Measurements from ENCODE around the gene MFSD6L. TPM values are rescaled to one million over a fixed set of nuclear protein-coding genes. Genes with fewer than 3 reads are reported as not detected.

MFSD6L gene
- polyA plus RNA-seq: 8.6 TPM
- long read RNA-seq, donor 1, transcript MFSD6L-201 (1 exons, 2,188 nt): major isoform, 12 of 12 reads
- long read RNA-seq, donor 1, partial matches to known transcripts: 0 of 12 reads
- long read RNA-seq, donor 1, other reads (novel, unspliced or antisense): 0 of 12 reads
- long read RNA-seq, donor 2, transcript MFSD6L-201 (1 exons, 2,188 nt): major isoform, 14 of 14 reads
- long read RNA-seq, donor 2, partial matches to known transcripts: 0 of 14 reads
- long read RNA-seq, donor 2, other reads (novel, unspliced or antisense): 0 of 14 reads
- long read RNA-seq, donor 3: 0 reads
- long read RNA-seq, donor 4, partial matches to known transcripts: 0 of 3 reads
- long read RNA-seq, donor 4, other reads (novel, unspliced or antisense): 0 of 3 reads
- long read RNA-seq, donor 5, transcript MFSD6L-201 (1 exons, 2,188 nt): major isoform, 24 of 24 reads
- long read RNA-seq, donor 5, partial matches to known transcripts: 0 of 24 reads
- long read RNA-seq, donor 5, other reads (novel, unspliced or antisense): 0 of 24 reads
- long read RNA-seq, donor 6, transcript MFSD6L-201 (1 exons, 2,188 nt): major isoform, 10 of 10 reads
- long read RNA-seq, donor 6, partial matches to known transcripts: 0 of 10 reads
- long read RNA-seq, donor 6, other reads (novel, unspliced or antisense): 0 of 10 reads
- long read RNA-seq, donor 7, transcript MFSD6L-201 (1 exons, 2,188 nt): major isoform, 8 of 8 reads
- long read RNA-seq, donor 7, partial matches to known transcripts: 0 of 8 reads
- long read RNA-seq, donor 7, other reads (novel, unspliced or antisense): 0 of 8 reads
- long read RNA-seq, donor 8, transcript MFSD6L-201 (1 exons, 2,188 nt): major isoform, 21 of 21 reads
- long read RNA-seq, donor 8, partial matches to known transcripts: 0 of 21 reads
- long read RNA-seq, donor 8, other reads (novel, unspliced or antisense): 0 of 21 reads
- long read RNA-seq, donor 9, transcript MFSD6L-201 (1 exons, 2,188 nt): major isoform, 13 of 13 reads
- long read RNA-seq, donor 9, partial matches to known transcripts: 0 of 13 reads
- long read RNA-seq, donor 9, other reads (novel, unspliced or antisense): 0 of 13 reads
- long read RNA-seq, donor 10, transcript MFSD6L-201 (1 exons, 2,188 nt): major isoform, 14 of 14 reads
- long read RNA-seq, donor 10, partial matches to known transcripts: 0 of 14 reads
- long read RNA-seq, donor 10, other reads (novel, unspliced or antisense): 0 of 14 reads
- long read RNA-seq, donor 11, transcript MFSD6L-201 (1 exons, 2,188 nt): major isoform, 10 of 10 reads
- long read RNA-seq, donor 11, partial matches to known transcripts: 0 of 10 reads
- long read RNA-seq, donor 11, other reads (novel, unspliced or antisense): 0 of 10 reads

- H3K4me3 ChIP-seq (ENCODE audit: low read length): peak within 1 kb of the TSS; percentile 58
- no CpG with 5 or more reads among the region's 62 CpGs for WGBS (ENCODE audit: insufficient coverage, low lambda C conversion rate)
- H3K4me1 ChIP-seq (ENCODE audit: control insufficient read depth, insufficient read depth, low read length): peaks cover 9% of the 10 kb centered on the region
- peaks cover 8% of the 10 kb centered on the region for H3K27me3 ChIP-seq (ENCODE audit: control insufficient read depth, insufficient read depth, low read length)
- peak within 1 kb of the TSS; percentile 47 for H3K27ac ChIP-seq (ENCODE audit: low read length)
- DNase-seq: peak; percentile 84 to 92
- H3K36me3 ChIP-seq (ENCODE audit: control insufficient read depth, insufficient read depth, low read length): no peaks in the 10 kb centered on the region
- H3K9me3 ChIP-seq (ENCODE audit: control insufficient read depth, low read depth, low read length): no peaks in the 10 kb centered on the region
These were observed at the start of gene MFSD6L for GRCh38 chr17:8798846-8799569. Gene MFSD6L (minus strand): TSS chr17:8799365. CDS start chr17:8799120, 245 bp downstream.

GRCh38 chr17:8847891-8848290 lies 48.7 kb upstream of the MFSD6L start:
- Histone ChIP-seq H3K27ac (ENCODE audit: low read length) (no peak overlapping the region), H3K36me3 (ENCODE audit: control insufficient read depth, insufficient read depth, low read length) (no peaks in the 10 kb centered on the region), H3K9me3 (ENCODE audit: control insufficient read depth, low read depth, low read length) (no peaks in the 10 kb centered on the region), H3K4me3 (ENCODE audit: low read length) (no peak overlapping the region), H3K4me1 (ENCODE audit: control insufficient read depth, insufficient read depth, low read length) (no peaks in the 10 kb centered on the region), H3K27me3 (ENCODE audit: control insufficient read depth, insufficient read depth, low read length) (no peaks in the 10 kb centered on the region)
- DNase-seq: no peak
- WGBS (ENCODE audit: insufficient coverage, low lambda C conversion rate): no CpG with 5 or more reads among the region's 2 CpGs

DNA sequence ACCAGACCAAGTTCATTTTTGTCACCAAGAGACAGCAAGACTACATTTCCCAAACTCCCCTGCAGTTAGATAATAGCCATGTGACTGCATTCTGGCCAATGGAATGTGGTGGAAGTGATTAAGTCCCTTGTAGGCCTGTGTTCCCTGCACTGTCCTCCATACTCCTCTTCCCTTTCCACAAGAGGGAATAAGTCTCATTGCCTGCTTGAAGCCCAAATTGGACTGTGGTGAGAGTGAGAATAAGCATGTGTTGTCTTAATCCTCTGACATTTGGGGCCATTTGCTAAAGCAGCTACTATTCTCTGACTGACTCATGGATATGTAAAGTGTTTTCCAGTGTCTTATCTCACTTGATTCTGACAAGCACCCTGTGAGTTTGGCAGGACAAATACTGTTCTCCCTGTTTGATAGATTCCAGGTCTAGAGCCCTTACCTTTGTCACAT lies 47.6 kb upstream of the MFSD6L start:
- Histone ChIP-seq H3K4me3 (ENCODE audit: low read length) (no peak overlapping the region), H3K9me3 (ENCODE audit: control insufficient read depth, low read depth, low read length) (no peaks in the 10 kb centered on the region), H3K4me1 (ENCODE audit: control insufficient read depth, insufficient read depth, low read length) (no peaks in the 10 kb centered on the region), H3K27ac (ENCODE audit: low read length) (no peak overlapping the region), H3K36me3 (ENCODE audit: control insufficient read depth, insufficient read depth, low read length) (no peaks in the 10 kb centered on the region), H3K27me3 (ENCODE audit: control insufficient read depth, insufficient read depth, low read length) (no peaks in the 10 kb centered on the region)
- no peak for DNase-seq

DNA sequence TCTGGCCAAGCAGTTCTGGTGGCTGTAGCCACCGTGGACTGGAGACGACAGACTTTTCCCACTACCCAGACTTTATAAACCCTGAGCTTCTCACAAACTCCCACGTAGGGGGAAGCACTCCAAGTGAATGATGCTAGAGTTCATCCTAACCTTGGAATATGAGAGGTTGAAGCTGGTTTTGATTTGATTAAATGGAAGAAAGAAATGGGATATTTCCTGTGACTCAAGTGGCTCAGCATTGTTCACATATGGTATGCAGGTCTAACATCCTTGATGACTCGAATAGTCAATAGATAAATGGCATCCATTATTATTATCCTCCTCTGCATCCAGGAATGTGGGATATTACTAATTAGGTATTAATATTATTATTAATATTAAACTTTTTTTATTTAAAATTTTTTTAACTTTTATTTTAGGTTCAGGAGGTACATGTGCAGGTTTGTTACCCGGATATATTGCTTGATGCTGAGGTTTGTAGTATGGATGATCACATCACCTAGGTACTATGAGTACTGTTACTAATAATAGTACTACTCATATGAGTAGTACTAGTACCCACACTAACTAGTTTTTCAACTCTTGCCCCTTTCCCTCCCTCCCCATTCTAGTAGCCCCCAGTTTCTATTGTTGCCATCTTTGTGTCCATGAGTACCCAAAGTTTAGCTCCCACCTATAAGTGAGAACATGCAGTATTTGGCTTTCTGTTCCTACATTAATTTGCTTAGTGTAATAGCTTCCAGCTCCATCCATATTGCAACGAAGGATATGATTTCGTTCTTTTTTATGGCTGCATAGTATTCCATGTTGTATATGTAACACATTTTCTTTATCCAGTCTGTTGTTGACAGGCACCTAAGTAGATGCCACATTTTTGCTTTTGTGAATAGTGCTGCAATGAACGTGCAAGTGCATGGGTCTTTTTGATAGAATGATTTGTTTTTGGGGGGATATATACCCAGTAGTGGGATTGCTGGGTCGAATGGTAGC lies 45.4 kb upstream of the MFSD6L start:
- H3K36me3 ChIP-seq (ENCODE audit: control insufficient read depth, insufficient read depth, low read length): no peaks in the 10 kb centered on the region
- H3K9me3 ChIP-seq (ENCODE audit: control insufficient read depth, low read depth, low read length): no peaks in the 10 kb centered on the region
- 94% methylated on average over 2 of the region's 9 CpGs for WGBS (ENCODE audit: insufficient coverage, low lambda C conversion rate)
- no peak for DNase-seq
- no peaks in the 10 kb centered on the region for H3K27me3 ChIP-seq (ENCODE audit: control insufficient read depth, insufficient read depth, low read length)
- H3K27ac ChIP-seq (ENCODE audit: low read length): no peak overlapping the region
- H3K4me3 ChIP-seq (ENCODE audit: low read length): no peak overlapping the region
- no peaks in the 10 kb centered on the region for H3K4me1 ChIP-seq (ENCODE audit: control insufficient read depth, insufficient read depth, low read length)

DNA sequence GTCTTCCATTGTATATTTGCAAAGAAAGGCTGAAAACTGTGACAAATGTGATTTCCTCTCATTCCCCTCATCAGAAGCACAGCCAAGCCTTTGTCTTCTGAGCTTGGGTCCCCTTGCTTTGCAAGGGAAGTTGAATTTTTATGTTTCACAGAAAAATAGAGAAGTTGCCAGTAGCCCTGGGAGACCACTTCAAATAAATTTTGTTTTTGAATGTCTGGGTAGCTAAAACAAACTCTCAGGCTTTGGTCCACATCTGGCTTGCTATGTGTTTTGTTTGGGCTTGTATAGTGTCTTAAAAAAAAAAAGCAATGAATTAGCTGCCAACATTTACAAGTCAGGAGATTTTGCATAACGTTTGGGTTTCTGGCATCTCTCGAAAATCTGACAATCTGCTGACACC lies 44.2 kb upstream of the MFSD6L start:
- no peak for DNase-seq
- Histone ChIP-seq H3K27ac (ENCODE audit: low read length) (no peak overlapping the region), H3K27me3 (ENCODE audit: control insufficient read depth, insufficient read depth, low read length) (no peaks in the 10 kb centered on the region), H3K36me3 (ENCODE audit: control insufficient read depth, insufficient read depth, low read length) (no peaks in the 10 kb centered on the region), H3K4me1 (ENCODE audit: control insufficient read depth, insufficient read depth, low read length) (no peaks in the 10 kb centered on the region), H3K4me3 (ENCODE audit: low read length) (no peak overlapping the region), H3K9me3 (ENCODE audit: control insufficient read depth, low read depth, low read length) (no peaks in the 10 kb centered on the region)
- no CpG with 5 or more reads among the region's 2 CpGs for WGBS (ENCODE audit: insufficient coverage, low lambda C conversion rate)

GRCh38 chr17:8841844-8842243 lies 42.7 kb upstream of the MFSD6L start:
- no peak overlapping the region for H3K4me3 ChIP-seq (ENCODE audit: low read length)
- H3K27me3 ChIP-seq (ENCODE audit: control insufficient read depth, insufficient read depth, low read length): no peaks in the 10 kb centered on the region
- H3K9me3 ChIP-seq (ENCODE audit: control insufficient read depth, low read depth, low read length): no peaks in the 10 kb centered on the region
- no peaks in the 10 kb centered on the region for H3K36me3 ChIP-seq (ENCODE audit: control insufficient read depth, insufficient read depth, low read length)
- DNase-seq: no peak
- no peaks in the 10 kb centered on the region for H3K4me1 ChIP-seq (ENCODE audit: control insufficient read depth, insufficient read depth, low read length)
- H3K27ac ChIP-seq (ENCODE audit: low read length): no peak overlapping the region
- WGBS (ENCODE audit: insufficient coverage, low lambda C conversion rate): no CpG with 5 or more reads among the region's 4 CpGs

DNA sequence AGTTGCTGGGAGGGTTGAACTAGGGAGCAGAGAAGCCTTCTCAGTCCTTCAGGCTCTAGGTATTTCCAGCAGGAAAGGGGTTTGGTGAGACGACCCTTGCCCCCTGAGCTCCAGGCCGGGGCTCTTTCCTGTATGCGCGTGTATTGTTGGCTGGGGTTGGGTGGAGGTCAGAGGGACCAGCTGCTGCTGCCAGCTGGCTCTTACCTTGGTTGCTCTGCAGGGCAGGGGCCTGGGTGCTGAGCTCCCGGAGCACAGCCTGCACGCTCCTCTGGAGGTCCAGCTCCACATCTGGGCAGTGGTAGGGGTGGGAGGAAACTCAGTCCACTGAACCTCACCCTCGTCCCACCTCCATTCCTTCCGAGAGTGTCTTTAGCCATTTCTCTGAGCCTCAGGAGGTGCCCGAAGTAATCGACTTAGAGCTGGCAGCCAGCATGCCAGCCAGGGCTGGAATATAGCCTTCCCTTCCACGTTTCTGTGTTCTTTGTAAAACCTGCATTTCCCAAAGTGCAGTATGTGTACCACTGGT lies 40.3 kb upstream of the MFSD6L start:
- H3K27ac ChIP-seq (ENCODE audit: low read length): no peak overlapping the region
- no peaks in the 10 kb centered on the region for H3K9me3 ChIP-seq (ENCODE audit: control insufficient read depth, low read depth, low read length)
- no peak overlapping the region for H3K4me3 ChIP-seq (ENCODE audit: low read length)
- WGBS (ENCODE audit: insufficient coverage, low lambda C conversion rate): no CpG with 5 or more reads among the region's 11 CpGs
- no peaks in the 10 kb centered on the region for H3K27me3 ChIP-seq (ENCODE audit: control insufficient read depth, insufficient read depth, low read length)
- no peaks in the 10 kb centered on the region for H3K4me1 ChIP-seq (ENCODE audit: control insufficient read depth, insufficient read depth, low read length)
- H3K36me3 ChIP-seq (ENCODE audit: control insufficient read depth, insufficient read depth, low read length): no peaks in the 10 kb centered on the region
- DNase-seq: no peak

DNA sequence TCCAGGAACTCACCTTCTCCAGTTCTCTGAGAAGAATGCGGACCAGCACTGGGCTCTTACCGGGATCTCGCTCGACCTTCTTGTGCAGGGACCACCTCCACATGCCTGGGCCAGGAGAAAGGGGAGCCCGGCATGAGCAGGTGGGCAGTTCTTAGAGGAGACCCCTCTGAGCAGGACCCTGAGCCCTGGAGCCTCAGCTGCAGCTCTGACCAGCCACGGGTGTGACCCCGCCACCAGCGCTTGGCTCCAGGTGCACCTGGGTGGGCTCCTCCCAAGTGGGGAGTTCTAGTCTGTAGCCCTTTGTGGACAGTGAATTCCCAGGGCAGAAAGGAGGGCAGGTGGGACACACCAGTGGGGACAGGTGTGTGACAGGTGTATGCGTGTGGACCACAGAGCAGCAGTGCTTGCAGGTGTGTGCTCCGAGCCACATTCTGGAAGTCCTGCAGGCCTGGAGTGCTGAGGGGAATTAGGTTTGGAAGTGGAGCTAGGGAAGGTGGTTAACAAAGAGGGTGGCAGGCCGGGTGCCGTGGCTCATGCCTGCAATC lies 39.5 kb upstream of the MFSD6L start:
- Histone ChIP-seq H3K4me3 (ENCODE audit: low read length) (no peak overlapping the region), H3K9me3 (ENCODE audit: control insufficient read depth, low read depth, low read length) (no peaks in the 10 kb centered on the region), H3K27ac (ENCODE audit: low read length) (no peak overlapping the region), H3K27me3 (ENCODE audit: control insufficient read depth, insufficient read depth, low read length) (no peaks in the 10 kb centered on the region), H3K4me1 (ENCODE audit: control insufficient read depth, insufficient read depth, low read length) (no peaks in the 10 kb centered on the region), H3K36me3 (ENCODE audit: control insufficient read depth, insufficient read depth, low read length) (no peaks in the 10 kb centered on the region)
- DNase-seq: no peak
- 90% methylated on average over 2 of the region's 12 CpGs for WGBS (ENCODE audit: insufficient coverage, low lambda C conversion rate)

Measured in large intestine (tissue), 12 donors.